Measurements from ENCODE around the gene COL8A2.

DNA sequence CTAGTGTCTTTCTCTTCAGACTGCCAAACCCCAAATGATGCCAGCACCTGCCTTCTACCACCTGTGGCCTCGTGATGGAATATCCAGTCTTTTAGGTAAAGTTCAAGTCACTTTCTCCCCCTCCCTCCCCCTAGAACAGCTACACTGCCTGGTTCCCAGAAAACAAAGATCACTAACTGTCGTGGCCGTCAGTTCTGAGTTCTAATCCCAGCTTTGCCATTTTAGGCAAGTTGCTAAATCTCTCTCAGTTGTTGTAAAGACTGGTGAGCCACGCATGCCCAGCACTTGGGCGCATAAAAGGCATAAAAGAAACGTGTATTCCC, 24.9 kb upstream of the COL8A2 start:
- TF ChIP-seq POLR2A (IDR thresholded peaks at IDR 0.05) (no peak), POLR2AphosphoS5 (IDR thresholded peaks at IDR 0.05) (no peak)
- TF ChIP-seq, protein P1, sequence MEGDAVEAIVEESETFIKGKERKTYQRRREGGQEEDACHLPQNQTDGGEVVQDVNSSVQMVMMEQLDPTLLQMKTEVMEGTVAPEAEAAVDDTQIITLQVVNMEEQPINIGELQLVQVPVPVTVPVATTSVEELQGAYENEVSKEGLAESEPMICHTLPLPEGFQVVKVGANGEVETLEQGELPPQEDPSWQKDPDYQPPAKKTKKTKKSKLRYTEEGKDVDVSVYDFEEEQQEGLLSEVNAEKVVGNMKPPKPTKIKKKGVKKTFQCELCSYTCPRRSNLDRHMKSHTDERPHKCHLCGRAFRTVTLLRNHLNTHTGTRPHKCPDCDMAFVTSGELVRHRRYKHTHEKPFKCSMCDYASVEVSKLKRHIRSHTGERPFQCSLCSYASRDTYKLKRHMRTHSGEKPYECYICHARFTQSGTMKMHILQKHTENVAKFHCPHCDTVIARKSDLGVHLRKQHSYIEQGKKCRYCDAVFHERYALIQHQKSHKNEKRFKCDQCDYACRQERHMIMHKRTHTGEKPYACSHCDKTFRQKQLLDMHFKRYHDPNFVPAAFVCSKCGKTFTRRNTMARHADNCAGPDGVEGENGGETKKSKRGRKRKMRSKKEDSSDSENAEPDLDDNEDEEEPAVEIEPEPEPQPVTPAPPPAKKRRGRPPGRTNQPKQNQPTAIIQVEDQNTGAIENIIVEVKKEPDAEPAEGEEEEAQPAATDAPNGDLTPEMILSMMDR (IDR thresholded peaks at IDR 0.05): no peak

Measured in prostate gland (tissue), 2 donors.